ENCODE results near the gene PLCH2.

Gene PLCH2, protein sequence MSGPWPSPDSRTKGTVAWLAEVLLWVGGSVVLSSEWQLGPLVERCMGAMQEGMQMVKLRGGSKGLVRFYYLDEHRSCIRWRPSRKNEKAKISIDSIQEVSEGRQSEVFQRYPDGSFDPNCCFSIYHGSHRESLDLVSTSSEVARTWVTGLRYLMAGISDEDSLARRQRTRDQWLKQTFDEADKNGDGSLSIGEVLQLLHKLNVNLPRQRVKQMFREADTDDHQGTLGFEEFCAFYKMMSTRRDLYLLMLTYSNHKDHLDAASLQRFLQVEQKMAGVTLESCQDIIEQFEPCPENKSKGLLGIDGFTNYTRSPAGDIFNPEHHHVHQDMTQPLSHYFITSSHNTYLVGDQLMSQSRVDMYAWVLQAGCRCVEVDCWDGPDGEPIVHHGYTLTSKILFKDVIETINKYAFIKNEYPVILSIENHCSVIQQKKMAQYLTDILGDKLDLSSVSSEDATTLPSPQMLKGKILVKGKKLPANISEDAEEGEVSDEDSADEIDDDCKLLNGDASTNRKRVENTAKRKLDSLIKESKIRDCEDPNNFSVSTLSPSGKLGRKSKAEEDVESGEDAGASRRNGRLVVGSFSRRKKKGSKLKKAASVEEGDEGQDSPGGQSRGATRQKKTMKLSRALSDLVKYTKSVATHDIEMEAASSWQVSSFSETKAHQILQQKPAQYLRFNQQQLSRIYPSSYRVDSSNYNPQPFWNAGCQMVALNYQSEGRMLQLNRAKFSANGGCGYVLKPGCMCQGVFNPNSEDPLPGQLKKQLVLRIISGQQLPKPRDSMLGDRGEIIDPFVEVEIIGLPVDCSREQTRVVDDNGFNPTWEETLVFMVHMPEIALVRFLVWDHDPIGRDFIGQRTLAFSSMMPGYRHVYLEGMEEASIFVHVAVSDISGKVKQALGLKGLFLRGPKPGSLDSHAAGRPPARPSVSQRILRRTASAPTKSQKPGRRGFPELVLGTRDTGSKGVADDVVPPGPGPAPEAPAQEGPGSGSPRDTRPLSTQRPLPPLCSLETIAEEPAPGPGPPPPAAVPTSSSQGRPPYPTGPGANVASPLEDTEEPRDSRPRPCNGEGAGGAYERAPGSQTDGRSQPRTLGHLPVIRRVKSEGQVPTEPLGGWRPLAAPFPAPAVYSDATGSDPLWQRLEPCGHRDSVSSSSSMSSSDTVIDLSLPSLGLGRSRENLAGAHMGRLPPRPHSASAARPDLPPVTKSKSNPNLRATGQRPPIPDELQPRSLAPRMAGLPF (N-terminal part only)

DNA sequence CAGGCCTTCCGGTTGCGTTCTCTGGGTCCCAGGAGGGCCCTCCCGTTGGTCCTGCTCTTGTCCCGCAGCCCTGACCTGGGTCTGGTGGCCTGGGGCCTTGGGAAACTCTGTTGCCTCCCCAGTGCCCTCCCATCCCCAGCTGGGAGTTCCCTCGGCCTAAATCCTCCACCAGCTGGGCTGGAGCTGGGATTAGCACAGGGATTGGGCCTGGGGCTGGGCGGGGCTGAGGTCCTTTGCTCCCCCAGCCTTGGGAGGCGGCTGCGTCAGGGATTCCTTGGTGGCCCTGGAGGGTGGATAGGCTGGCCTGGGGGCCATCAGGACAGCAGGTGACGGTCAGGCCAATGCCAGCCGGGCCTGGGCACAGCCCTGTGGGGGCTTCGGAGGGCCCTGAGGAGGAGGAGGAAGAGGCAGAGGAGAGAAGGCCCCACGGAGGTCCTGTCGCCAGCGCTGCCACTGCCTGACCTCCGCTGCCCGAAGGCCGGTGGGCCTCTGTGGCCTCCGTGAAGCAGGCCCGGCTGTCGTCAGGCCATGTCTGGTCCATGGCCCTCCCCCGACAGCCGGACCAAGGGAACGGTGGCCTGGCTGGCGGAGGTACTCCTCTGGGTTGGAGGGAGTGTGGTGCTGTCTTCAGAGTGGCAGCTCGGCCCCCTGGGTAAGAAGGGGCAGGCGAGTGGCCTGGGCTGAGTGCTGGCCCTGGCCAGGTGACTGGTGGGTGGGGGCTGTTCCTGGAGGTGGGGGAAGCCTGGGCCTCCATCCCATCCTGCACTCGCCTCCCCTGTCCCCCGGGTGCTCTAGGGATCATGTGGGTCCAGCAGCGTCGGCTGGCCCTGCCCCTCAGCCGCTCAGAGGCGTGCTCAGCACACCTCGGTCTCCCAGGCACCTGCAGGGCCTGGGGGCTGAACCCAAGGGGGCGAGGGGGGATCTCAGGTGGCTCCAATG is at the start of gene PLCH2:
PLCH2 (plus strand) TSS at position 229 of the 939 bp plus-strand sequence; CDS start at position 529, 300 bp downstream.
- Histone ChIP-seq H3K9ac (ENCODE audit: insufficient read length) (no peak within 1 kb of the TSS), H3K9me3 (ENCODE audit: low read depth, low read length) (no peaks in the 10 kb centered on the region), H3K36me3 (ENCODE audit: insufficient read depth, low read length) (no peaks in the 10 kb centered on the region), H3K27ac (no peak within 1 kb of the TSS), H3K4me3 (no peak within 1 kb of the TSS)
- TF ChIP-seq POLR2AphosphoS5 (IDR thresholded peaks at IDR 0.05; ENCODE audit: borderline replicate concordance, low read depth, low read length): no peak
- no peak for TF ChIP-seq FOXP2 (optimal IDR thresholded peaks at IDR 0.05; ENCODE audit: control extremely low read depth, extremely low read length, insufficient read depth)
- no peak for TF ChIP-seq EZH2 (IDR thresholded peaks at IDR 0.05)
- DNase-seq (ENCODE audit: low read depth, low spot score): no peak

DNA sequence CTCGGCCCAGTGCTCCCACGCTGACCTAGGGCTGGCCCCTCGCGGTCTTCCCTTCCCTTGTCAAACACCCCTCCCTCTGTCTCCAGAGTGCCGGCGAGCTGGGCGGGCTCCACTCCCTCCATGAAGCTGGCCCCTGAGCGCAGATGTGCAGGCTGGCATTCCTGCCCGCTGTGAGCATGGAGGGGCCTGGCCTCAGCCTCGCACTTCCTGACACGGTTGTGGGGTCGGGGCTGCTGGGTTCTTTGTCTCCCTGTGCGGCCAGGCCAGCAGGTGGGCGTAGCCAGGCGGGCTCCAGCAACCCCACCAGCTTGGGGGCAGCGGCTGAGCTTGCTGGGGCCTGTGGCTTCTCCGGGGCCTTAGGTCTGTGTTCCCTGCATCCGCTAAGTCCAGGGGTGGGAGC is 49.5 kb upstream of the PLCH2 start:
- Histone ChIP-seq H3K36me3 (ENCODE audit: insufficient read depth, low read length) (no peaks in the 10 kb centered on the region), H3K27ac (no peak overlapping the region), H3K4me3 (no peak overlapping the region), H3K9ac (ENCODE audit: insufficient read length) (no peak overlapping the region), H3K9me3 (ENCODE audit: low read depth, low read length) (no peaks in the 10 kb centered on the region)
- DNase-seq (ENCODE audit: low read depth, low spot score): no peak
- TF ChIP-seq FOXP2 (optimal IDR thresholded peaks at IDR 0.05; ENCODE audit: control extremely low read depth, extremely low read length, insufficient read depth) (no peak), POLR2AphosphoS5 (IDR thresholded peaks at IDR 0.05; ENCODE audit: borderline replicate concordance, low read depth, low read length) (no peak), EZH2 (IDR thresholded peaks at IDR 0.05) (no peak)

DNA sequence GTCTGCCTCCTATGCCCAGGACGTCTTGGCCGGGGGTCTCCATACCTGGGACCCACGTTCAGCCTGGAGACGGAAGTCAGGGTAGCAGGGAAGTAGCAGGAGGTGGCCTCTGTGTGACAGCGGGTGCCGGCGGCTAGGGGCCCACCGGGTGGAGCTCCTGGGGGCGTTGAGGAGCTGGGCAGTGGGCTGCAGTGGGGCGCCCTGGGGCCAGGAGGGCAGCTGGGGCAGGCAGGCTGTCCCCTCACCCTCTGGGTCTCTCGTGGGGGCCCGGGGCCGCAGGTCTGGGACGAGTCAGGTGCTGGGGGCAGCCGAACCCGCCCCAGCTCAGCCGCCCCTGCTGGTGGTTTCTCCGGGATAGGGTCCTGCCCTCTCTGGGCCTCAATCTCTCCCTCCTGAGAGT is 49.0 kb upstream of the PLCH2 start:
- Histone ChIP-seq H3K9me3 (ENCODE audit: low read depth, low read length) (no peaks in the 10 kb centered on the region), H3K27ac (no peak overlapping the region), H3K4me3 (no peak overlapping the region), H3K36me3 (ENCODE audit: insufficient read depth, low read length) (no peaks in the 10 kb centered on the region), H3K9ac (ENCODE audit: insufficient read length) (no peak overlapping the region)
- TF ChIP-seq POLR2AphosphoS5 (IDR thresholded peaks at IDR 0.05; ENCODE audit: borderline replicate concordance, low read depth, low read length): no peak
- no peak for TF ChIP-seq FOXP2 (optimal IDR thresholded peaks at IDR 0.05; ENCODE audit: control extremely low read depth, extremely low read length, insufficient read depth)
- TF ChIP-seq EZH2 (IDR thresholded peaks at IDR 0.05): no peak
- no peak for DNase-seq (ENCODE audit: low read depth, low spot score)

DNA sequence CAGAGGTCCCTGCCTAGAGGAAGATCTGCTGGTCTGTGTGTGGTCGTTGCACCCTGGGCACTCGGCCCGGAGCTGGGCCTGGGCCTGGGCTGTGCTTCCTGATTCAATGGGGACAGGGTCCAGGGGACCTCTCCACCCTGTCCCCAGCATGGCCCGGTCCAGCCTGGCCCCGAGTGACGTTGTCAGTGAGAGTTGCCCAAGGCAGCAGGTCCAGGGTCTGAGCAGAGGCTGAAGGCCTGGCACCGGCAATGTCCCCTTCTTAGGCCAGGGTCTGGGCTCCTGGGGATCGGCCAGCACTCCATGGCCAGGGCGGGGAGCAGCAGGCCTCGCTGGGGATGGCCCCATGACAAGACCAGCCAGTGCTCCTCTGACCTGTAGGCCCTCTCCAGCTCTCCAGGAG is 48.1 kb upstream of the PLCH2 start:
- no peak overlapping the region for H3K27ac ChIP-seq
- no peak for TF ChIP-seq EZH2 (IDR thresholded peaks at IDR 0.05)
- TF ChIP-seq POLR2AphosphoS5 (IDR thresholded peaks at IDR 0.05; ENCODE audit: borderline replicate concordance, low read depth, low read length): no peak
- TF ChIP-seq FOXP2 (optimal IDR thresholded peaks at IDR 0.05; ENCODE audit: control extremely low read depth, extremely low read length, insufficient read depth): no peak
- H3K9ac ChIP-seq (ENCODE audit: insufficient read length): no peak overlapping the region

DNA sequence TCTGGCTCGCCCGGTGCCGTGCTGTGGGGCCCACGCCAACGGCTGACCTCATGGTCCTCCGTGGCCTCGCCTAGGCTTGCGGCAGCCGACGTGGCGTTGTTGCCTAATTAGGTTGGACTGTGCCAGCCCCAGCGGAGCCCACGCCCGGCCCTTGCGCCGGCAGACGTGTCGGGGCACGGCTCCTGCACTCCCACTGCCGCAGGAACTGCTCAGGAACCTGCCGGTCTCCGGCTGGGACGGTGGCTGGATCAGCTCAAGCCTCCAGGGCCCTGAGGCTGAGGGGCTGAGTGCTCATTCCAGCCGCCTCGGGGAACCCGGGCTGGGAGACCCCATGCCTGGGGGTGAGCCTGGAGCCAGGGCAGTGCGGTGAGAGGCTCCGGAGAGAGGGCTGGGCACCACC is 47.6 kb upstream of the PLCH2 start:
- TF ChIP-seq EZH2 (IDR thresholded peaks at IDR 0.05): no peak
- no peak for TF ChIP-seq FOXP2 (optimal IDR thresholded peaks at IDR 0.05; ENCODE audit: control extremely low read depth, extremely low read length, insufficient read depth)
- no peak for TF ChIP-seq POLR2AphosphoS5 (IDR thresholded peaks at IDR 0.05; ENCODE audit: borderline replicate concordance, low read depth, low read length)
- DNase-seq (ENCODE audit: low read depth, low spot score): no peak
- H3K9me3 ChIP-seq (ENCODE audit: low read depth, low read length): no peaks in the 10 kb centered on the region
- no peak overlapping the region for H3K4me3 ChIP-seq
- H3K9ac ChIP-seq (ENCODE audit: insufficient read length): no peak overlapping the region
- no peak overlapping the region for H3K27ac ChIP-seq
- H3K36me3 ChIP-seq (ENCODE audit: insufficient read depth, low read length): no peaks in the 10 kb centered on the region

More for the DNA sequence above, 48.1 kb upstream of the PLCH2 start:
- no peak overlapping the region for H3K4me3 ChIP-seq
- no peak for DNase-seq (ENCODE audit: low read depth, low spot score)
- no peaks in the 10 kb centered on the region for H3K9me3 ChIP-seq (ENCODE audit: low read depth, low read length)
- no peaks in the 10 kb centered on the region for H3K36me3 ChIP-seq (ENCODE audit: insufficient read depth, low read length)

DNA sequence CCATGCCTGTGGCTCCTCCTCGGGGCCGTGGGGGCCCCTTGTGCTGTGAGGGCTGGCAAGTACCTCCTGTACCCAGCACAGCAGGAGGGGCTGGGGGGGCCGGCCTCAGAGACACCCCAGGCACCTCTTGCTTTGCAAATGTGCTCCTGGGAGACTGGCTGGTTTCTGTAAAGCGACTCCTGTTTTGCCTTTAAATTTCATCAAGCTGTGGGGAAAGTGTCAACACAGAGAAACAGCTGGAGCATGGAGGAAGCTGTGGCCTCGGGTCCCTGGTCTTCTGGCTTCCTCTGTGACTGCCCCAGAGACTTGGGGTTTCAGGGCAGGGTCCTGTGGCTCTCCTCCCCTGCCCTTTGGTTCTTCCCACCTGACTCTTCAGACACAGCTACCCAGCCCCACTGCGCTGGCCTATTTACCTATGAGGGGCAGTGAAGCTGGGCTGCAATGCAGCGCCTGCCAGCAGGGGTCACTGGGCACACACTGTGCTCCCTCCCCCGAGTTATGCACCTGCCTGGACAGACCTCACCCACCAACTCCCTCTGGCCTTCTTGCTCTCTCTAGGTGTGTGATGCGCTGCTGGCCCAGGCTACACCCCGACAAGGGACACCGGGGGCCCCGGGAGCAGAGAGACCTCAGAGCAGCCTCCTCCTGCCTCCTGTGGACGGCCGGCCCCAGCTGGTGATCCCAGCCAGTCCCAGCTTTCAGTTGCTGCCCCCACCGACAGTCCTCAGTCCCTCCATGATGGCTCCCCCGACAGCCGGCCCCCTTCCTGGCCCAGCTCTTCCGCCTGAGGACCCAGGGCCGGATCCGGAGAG is 46.1 kb upstream of the PLCH2 start:
- no peak for DNase-seq (ENCODE audit: low read depth, low spot score)
- no peaks in the 10 kb centered on the region for H3K9me3 ChIP-seq (ENCODE audit: low read depth, low read length)
- no peak overlapping the region for H3K4me3 ChIP-seq
- TF ChIP-seq EZH2 (IDR thresholded peaks at IDR 0.05): no peak
- no peak for TF ChIP-seq FOXP2 (optimal IDR thresholded peaks at IDR 0.05; ENCODE audit: control extremely low read depth, extremely low read length, insufficient read depth)
- TF ChIP-seq POLR2AphosphoS5 (IDR thresholded peaks at IDR 0.05; ENCODE audit: borderline replicate concordance, low read depth, low read length): no peak
- H3K27ac ChIP-seq: no peak overlapping the region
- H3K9ac ChIP-seq (ENCODE audit: insufficient read length): no peak overlapping the region
- H3K36me3 ChIP-seq (ENCODE audit: insufficient read depth, low read length): no peaks in the 10 kb centered on the region
